GM12865 (cell line): ENCODE measurements around the gene SCYGR5.

Experiments
- DNase-seq: peaks from one replicate; pipeline ENCODE4 v3.0.0; 2010; ENCODE audit warnings: low read depth
- H3K4me3 ChIP-seq: 2 replicates; pipeline ENCODE4 v1.5.1; 2011; ENCODE audit warnings: mild to moderate bottlenecking, low read depth, low read length, control low read depth
- TF ChIP-seq, protein P1 (sequence below): IDR thresholded peaks from 2 replicates; pipeline ENCODE4 v1.5.1; 2011; ENCODE audit warnings: low read length, control low read depth, low read depth, inconsistent platforms; ENCODE audit not compliant: insufficient read depth; ENCODE audit errors: missing control alignments

Gene SCYGR5

DNA sequence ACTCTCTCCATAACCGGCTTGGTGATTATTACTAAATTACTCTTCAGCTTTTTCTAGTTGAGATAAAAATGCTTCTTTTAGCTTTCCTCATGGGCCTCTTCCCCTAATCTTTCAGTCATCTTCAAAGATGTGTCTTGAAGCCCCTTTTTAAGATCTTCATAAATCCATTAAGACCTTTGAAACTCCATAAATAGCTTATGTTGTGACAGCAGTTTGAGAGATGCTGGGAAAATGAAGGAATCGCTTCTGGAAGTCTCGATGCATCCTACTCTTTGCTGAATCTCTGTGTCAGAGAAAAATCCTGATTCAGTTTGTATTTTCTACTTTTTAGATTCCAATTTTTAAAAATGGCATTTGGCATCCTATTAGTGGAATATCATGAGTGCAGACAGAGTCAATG, 36.3 kb upstream of the SCYGR5 start:
- TF ChIP-seq, protein P1, sequence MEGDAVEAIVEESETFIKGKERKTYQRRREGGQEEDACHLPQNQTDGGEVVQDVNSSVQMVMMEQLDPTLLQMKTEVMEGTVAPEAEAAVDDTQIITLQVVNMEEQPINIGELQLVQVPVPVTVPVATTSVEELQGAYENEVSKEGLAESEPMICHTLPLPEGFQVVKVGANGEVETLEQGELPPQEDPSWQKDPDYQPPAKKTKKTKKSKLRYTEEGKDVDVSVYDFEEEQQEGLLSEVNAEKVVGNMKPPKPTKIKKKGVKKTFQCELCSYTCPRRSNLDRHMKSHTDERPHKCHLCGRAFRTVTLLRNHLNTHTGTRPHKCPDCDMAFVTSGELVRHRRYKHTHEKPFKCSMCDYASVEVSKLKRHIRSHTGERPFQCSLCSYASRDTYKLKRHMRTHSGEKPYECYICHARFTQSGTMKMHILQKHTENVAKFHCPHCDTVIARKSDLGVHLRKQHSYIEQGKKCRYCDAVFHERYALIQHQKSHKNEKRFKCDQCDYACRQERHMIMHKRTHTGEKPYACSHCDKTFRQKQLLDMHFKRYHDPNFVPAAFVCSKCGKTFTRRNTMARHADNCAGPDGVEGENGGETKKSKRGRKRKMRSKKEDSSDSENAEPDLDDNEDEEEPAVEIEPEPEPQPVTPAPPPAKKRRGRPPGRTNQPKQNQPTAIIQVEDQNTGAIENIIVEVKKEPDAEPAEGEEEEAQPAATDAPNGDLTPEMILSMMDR, result no peak
- DNase-seq, result no peak
- no peak overlapping the region for H3K4me3 ChIP-seq

DNA sequence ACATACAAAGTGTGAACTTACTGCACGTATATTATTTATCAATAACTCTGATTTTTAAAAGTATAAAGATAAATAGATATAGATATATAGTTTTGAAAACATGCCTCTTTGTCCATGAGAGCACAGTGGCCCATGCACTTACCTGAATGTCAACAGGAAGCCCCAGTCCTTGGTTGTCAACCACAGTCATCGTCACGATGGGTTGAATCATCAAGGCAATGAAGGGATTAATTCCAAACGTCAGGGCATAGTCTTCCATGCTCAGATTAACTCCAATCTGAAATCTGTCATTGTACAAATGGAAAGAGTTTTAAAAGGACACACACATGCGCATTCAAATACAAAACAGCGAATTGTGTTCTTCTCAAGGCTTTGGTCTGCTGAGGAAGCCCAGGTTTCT, 33.8 kb upstream of the SCYGR5 start:
- DNase-seq, result no peak
- TF ChIP-seq, protein P1, result no peak
- H3K4me3 ChIP-seq, result no peak overlapping the region

DNA sequence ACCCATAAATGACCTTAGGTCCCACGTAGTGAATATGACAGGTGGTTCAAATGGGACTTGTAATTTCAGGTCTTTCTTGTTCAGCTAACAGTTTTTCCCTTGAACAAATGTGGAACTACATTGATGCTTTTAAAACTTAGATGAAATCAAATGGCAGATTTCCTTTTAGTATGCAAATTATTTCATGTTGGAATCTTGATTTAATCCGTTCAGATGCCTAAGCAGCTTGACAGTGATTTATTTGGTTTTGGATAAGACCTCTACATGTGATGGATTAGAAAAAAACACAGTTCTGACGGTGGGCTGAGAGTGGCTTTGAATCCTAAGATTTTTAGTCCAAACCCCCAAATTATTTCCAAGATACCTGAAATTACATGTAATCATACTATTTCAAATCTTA, 32.4 kb upstream of the SCYGR5 start:
- TF ChIP-seq, protein P1, result no peak
- DNase-seq, result no peak
- H3K4me3 ChIP-seq, result no peak overlapping the region

DNA sequence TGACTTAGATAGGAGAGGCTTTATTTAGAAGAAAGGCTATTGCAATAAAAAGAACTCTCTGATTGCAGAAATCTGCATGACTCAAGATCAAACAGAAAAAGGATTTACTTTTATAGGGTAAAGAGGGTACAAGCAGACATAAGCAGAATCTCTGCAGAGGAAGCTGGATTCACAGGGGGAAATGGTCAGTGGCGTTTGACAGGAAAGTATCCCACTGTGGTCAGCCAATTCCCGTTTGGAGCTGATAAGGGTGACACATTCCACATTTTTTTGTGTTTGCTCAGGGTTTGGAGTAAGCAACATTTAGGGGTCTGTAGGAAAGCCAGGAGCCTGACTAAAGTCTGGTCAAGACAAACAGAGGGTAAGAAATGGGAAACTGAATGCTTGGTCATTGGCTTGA, 23.9 kb upstream of the SCYGR5 start:
- TF ChIP-seq, protein P1, result no peak
- DNase-seq, result no peak
- H3K4me3 ChIP-seq, result no peak overlapping the region

DNA sequence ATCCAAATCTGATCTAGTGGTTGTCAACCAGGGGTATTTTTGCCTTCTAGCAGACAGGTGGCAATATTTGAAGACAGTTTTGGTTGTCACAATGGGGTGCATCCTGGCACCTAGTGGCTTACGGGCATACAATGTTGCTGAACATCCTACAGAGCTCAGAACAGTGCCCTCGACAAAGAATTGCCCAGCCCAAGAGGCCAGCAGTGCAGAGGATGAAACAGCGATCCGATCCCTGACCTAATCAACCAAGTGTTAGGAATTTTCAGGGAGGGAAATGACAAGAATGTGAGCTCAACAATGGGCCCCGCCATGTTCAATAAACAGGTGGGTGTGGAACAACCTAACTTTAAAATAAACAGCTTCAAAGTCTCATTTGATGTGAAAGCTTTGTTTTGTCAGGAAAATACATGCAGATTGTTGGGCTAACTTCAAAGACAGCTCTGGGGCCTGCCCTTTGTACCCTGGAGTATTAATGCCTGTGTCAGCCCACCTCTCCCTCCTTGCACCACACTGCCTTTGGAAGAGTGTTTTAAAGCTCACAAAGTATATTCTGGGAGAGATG, 22.5 kb upstream of the SCYGR5 start:
- TF ChIP-seq, protein P1, result peak; percentile 3
- H3K4me3 ChIP-seq, result no peak overlapping the region

DNA sequence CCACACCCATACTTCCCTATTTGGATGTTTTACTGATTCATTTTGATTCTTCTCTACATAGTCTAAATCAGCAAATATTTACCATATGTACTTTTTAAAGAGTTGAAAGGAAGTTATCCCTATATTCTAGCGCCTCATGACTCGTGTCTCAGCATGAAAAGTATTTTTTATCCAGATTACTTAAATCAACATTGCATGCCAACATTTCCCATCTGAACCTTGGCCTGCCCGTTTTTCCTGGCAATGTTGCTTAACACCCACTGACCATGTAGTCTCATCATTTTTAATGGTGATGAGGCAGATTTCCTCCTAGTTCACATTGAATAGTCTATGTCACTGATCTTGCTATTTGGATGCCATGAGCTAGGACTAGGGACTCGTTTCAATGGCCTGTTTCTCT, 13.2 kb upstream of the SCYGR5 start:
- no peak overlapping the region for H3K4me3 ChIP-seq
- TF ChIP-seq, protein P1, result no peak
- DNase-seq, result no peak

More for the DNA sequence above, 22.5 kb upstream of the SCYGR5 start:
- peak; percentile 11 for DNase-seq

DNA sequence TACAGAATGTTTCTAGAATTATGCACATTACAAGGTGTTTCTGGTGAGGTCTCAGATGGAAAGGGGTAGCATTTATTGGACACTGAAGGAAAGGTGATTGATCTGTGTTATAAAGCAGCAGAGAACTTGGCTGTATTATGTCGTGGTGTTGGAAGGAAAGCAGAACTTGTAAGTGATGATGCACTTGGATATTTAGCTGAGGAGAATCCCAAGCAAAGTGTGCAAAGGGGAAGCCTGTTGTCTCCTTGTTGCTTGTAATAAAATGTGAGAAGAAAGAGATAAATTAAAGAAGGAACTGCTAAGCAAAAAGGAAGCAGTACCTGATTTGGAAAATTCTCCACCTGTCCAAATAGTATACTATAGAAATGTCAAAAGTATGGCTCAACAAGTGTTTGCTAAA, 12.2 kb upstream of the SCYGR5 start:
- TF ChIP-seq, protein P1, result no peak
- H3K4me3 ChIP-seq, result no peak overlapping the region
- no peak for DNase-seq
